GM19455 (cell line): ENCODE results near the gene NSG1.

Experiments used
- ATAC-seq: cut with Tn5 transposase; IDR thresholded peaks from one replicate; pipeline ENCODE4 v1.9.1; 2021; ENCODE audit not compliant: unreplicated experiment

Gene NSG1

GRCh38 chr4:4368809-4369580 lies 17.9 kb upstream of the NSG1 start:
- ATAC-seq: no peak

GRCh38 chr4:4374388-4375098 lies 12.4 kb upstream of the NSG1 start:
- no peak for ATAC-seq

GRCh38 chr4:4376074-4376473 lies 10.8 kb upstream of the NSG1 start:
- no peak for ATAC-seq

DNA sequence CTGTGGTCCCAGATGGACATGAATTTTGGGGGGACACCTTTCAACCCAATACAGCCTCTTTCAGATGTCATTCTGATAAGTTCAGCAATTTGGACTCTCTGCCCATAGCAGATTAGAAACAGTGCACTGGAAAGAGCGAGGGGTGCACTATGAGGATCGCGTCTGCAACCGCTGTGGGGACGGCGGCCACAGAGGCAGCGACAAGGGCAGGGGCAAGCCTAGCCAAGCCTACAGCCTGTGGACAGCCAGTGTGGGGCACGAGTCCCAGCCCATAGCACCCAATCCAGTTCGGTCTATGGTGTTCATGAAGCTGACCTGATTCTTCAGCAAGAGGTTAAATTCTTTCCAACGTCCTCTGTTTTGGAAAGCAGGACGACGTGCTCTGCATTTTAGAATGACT lies 9.7 kb upstream of the NSG1 start:
- no peak for ATAC-seq

GRCh38 chr4:4377732-4378460 lies 9.0 kb upstream of the NSG1 start:
- no peak for ATAC-seq

DNA sequence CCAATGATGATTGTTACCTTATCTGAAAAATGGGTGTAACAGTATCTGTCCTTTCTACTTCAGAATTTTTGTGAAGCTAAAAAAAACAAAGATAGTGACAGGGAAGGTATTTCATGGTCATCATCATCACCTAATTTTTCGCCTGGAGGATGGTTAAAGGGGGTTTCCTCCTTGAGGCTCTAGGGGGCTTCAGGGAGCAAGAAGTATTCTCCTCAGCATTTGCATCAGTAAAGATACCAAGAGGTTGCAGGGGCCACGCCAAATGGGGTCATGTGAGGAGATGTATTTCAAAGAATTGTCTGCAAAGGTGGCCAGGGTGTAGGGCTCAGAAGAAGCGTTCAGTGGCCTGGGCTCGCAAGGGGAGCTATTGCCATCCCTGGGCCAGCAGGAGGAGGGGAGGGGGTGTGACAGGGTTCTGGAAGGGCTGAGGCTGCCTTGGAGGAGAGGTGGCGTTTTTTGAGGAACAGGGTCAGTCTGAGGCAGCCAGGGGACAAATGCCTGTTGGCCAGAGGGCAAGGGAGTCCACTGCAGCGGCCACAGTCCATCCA lies 7.3 kb upstream of the NSG1 start:
- ATAC-seq: no peak

DNA sequence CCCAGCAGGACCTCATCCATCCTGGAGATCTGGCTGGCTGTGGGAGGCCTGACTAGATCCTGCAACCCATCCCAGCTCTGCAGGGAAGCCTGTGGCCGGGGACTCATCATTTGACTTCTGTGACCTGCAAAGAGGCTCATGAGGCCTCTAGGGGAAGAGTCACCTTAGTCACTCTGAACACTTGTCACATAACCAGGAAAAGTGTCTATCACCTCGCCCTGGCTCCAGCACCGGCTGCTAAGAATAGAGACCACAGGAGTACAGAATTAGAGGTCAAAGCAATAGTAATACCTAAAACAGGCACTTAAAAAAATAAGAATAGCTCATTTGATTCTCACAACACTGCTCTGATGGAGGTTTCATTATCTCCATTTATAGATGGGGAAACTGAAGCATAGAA lies 3.8 kb upstream of the NSG1 start:
- no peak for ATAC-seq

DNA sequence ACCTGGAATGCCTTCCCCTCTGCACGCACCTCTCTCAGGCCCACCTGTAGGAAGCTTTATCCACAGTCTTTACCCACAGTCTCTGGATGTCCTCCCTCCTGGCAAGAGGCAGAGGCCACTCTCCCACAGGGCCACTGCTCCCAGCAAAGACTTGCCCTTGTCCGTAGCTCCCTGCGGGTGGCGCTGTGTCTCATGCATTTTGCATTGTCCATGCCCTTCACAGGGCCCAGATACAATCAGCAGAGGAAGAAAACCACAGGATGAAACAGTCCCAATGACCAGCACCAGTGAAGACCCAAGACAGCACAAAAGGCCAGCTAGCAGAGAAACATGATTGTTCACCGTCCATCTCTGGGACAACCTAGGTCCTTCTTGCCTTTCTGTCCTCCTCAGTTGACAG lies 2.1 kb upstream of the NSG1 start:
- ATAC-seq: no peak

DNA sequence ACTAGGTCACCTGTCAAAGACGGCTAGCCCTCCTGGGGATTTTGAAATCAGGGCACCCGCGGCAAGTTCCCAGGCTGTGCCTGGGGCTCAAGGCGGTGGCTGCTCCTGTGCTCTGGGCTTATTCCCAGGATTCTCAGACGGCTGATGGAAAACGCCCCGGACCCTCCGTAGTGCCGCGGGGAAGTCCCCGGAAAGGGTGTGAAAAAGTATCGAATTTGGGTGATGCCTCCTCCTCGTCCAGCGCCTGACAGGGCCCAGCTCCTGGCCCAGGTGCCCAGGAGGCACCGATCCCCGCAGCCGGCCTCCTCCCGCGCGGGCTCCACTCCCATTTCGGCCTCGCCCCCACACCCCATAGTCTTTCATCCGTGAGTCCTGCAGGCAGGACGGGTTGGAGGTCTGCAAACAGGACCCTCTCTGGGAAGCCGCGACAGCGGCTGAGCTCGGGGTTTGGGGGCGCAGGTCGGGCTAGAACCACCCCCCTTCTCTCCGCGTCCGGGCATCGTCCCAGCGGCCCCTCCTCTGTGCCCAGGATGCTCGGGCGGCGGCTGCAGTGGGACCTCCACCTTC lies 1.1 kb upstream of the NSG1 start:
- no peak for ATAC-seq

- ATAC-seq: no peak
These were observed 586 bp upstream of the NSG1 start for GRCh38 chr4:4386296-4386735.

GRCh38 chr4:4387531-4388310 lies 819 bp downstream of the NSG1 start:
- no peak for ATAC-seq

DNA sequence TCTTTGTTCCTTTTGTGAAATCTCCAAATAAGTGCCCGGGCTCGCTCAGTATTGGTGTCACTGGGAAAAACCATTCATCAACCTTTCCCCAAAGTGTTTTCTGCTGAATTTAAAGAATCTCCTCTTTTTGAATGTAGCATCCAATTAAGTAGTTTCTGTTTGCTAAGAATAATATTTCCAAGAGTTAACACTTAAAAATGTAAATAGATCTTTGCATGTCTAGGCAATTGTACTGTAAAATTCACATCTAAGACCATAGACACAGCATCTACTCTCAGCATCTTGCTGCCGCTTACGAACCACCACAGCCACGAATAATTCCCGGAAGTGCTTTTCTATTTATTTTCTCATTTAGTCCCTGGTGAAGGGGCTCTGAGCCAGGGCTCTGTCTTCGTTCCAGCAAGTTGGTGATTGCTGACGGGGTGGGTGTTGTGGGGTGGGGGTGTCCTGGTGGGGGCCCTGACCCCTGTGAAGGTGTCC lies 1.4 kb downstream of the NSG1 start:
- no peak for ATAC-seq

DNA sequence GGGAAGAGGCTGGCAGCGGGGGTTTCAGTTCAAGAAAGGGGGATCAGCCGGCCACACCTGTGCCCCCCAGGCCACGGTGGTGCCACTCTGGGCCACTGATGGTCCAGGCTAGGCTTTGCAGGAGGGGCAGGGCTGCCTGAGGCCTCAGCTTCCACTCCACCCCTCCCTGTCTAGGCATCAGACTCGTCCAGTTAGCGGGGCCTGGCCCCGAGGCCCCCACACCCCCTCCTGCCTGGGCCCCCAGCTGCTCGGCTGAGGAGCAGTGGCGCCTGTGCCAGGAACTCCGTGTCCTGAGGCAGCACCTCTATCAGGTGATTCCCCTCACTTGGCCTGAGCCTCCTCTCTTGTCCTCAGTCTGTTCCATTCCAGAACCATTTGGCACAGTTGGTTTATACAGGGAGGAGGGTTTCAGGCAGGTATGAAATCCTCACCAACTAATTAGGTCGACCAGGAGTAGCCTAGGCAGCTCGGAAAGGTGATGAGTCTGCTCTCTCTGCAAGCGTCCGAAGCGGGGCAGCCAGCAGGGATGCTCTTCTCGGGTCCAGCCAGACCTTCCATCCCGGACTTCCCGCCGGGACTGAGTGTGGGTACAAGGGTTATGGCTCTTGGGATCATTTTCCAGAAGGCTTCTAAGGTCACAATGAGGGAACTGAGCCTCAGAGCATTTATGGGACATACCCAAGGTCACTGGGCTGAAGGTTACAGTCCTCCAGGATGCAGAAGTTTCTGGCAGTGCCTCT lies 2.1 kb downstream of the NSG1 start:
- no peak for ATAC-seq

- ATAC-seq: no peak
These were observed 3.1 kb downstream of the NSG1 start for GRCh38 chr4:4390046-4390445.

- no peak for ATAC-seq
These were observed 3.8 kb downstream of the NSG1 start for GRCh38 chr4:4390515-4391240.

DNA sequence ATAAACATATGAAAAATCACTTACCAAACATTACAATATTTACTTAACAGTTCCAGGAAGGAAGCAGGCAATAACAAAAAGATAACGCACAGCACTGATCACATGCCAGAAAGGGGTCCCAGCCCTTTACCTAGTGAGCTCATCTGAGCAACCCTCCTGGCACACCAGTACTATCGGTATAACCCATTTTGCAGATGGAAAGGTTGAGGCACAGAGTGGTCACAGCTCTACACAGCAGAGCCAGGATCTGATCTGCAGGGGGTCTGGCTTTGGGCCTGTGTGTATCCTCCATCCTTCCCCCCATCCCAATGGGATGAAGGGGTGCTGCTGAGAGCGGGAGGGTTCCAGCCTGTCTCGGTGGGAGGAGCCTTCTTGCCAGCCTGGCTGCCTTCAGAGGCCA lies 5.0 kb downstream of the NSG1 start:
- ATAC-seq: no peak

DNA sequence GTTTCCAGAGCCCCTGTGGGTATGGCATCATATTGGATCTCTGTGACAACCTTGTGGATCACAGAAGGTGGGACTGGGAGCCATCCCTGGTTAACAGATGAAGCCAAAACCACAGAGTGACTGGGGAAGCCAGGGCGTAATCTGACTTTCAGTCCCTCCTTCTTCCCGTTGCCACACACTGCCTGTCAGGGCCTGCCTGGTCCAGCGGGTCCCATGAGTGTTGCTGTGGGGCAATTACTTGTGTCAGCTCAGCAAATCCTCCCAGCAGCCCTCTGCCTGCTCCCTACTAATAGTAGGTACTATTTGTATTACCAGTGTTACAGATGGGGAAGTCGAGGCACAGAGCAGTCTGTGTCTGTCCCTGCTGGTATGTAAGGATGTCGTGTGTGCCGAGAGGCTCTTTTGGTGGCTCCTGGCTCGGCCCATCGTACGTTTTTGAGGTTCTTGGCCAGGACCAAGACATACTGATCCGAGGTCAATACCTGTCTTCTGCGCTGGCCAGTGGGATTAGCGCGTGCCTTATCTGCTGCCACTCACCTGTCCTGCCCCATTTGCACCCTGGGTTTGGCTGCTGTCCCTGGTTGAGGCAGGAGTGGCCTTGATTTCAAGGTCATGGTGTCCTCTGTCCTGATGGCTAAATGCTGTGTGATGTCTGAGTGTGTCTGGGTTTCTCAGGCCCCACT lies 5.7 kb downstream of the NSG1 start:
- no peak for ATAC-seq

DNA sequence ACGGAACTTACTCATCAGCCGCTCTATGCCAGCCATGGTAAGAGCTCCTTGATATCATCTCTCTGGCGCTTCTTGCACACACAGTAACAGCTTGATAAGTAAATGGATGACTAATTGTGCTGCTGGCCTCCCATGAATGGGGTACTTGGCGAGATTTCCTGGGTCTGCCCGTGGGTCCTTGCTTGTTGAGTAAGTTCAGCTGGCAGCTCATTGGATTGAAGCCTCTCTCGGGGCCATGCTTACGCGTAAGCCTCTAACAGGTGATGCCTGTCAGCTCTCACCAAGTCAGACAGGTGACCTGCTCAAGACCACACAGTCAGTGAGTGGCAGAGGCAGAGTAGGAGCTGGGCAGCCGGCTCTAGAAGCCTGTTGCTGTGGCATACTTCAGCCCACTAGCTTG lies 7.7 kb downstream of the NSG1 start:
- no peak for ATAC-seq
